NCI-H1105 treated with DMSO at 0.1 percent for 48 hours (cell line): Measurements from ENCODE around the gene CAMK2N2.

Experiments
- DNase-seq: peaks from one replicate; lab custom pipeline; 2025; lab: John Stamatoyannopoulos, UW

Gene CAMK2N2

GRCh38 chr3:184211718-184212117 lies 49.6 kb downstream of the CAMK2N2 start:
- DNase-seq, result no peak

DNA sequence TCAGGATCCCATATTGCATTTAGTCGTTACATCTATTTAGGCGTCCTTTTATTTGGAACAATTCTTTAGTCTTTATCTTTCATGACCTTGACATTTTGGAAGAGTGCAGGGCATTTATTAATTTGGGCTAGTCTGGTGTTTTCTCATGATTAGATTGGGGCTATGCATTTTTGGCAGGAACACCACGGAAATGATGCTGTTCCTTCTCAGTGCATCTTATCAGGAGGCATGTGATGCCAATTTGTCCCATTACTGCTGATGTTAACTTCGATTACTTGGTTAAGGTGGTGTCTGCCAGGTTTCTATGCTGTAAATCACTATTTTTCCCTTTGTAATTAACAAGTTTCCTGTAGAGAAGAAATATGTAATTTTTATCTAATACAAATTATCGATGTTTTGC lies 50.1 kb downstream of the CAMK2N2 start:
- no peak for DNase-seq
